Dermis blood vessel endothelial cell (primary cell): Measurements from ENCODE around the gene SYT14. TPM values are rescaled to one million over a fixed set of nuclear protein-coding genes. Genes with fewer than 3 reads are reported as not detected.
"Not testable (repeated sequence)": the region's sequence is repeated elsewhere in the genome, so short reads cannot be mapped to it uniquely, and the experiment has no call there.

Experiments used
- DNase-seq: peaks from one replicate; pipeline ENCODE4 v3.0.0; 2010
- total RNA-seq: library from RNA; depleted of rRNA; stranded (reverse); fragments of >200 nt; gene quantifications from 2 replicates; pipeline ENCODE4 v1.2.3, GENCODE V29; 2014

SYT14 gene
- total RNA-seq, 1 donor from 2014 or later = 0.17 TPM

- DNase-seq = no peak
Observed at GRCh38 chr1:209945377-209945776, 7.4 kb downstream of the SYT14 start.

- DNase-seq = no peak
Observed at GRCh38 chr1:209948155-209948554, 10.1 kb downstream of the SYT14 start.

GRCh38 chr1:209956116-209956515 lies 18.1 kb downstream of the SYT14 start:
- no peak for DNase-seq

GRCh38 chr1:209959623-209960022 lies 21.6 kb downstream of the SYT14 start:
- no peak for DNase-seq

GRCh38 chr1:209960926-209961325 lies 22.9 kb downstream of the SYT14 start:
- DNase-seq = no peak

- no peak for DNase-seq
Observed at GRCh38 chr1:209962388-209962787, 24.4 kb downstream of the SYT14 start.

GRCh38 chr1:209962856-209963255 lies 24.8 kb downstream of the SYT14 start:
- DNase-seq = no peak

- DNase-seq = no peak
Observed at GRCh38 chr1:209965996-209966395, 28.0 kb downstream of the SYT14 start.

GRCh38 chr1:209978721-209979120 lies 40.7 kb downstream of the SYT14 start:
- DNase-seq = not testable (repeated sequence)

- DNase-seq = no peak
Observed at GRCh38 chr1:209983953-209984352, 45.9 kb downstream of the SYT14 start.

GRCh38 chr1:209985002-209985401 lies 47.0 kb downstream of the SYT14 start:
- DNase-seq = no peak

GRCh38 chr1:209988706-209989105 lies 50.7 kb downstream of the SYT14 start:
- DNase-seq = peak; percentile 16

GRCh38 chr1:209989525-209989924 lies 51.5 kb downstream of the SYT14 start:
- DNase-seq = peak; percentile 38

GRCh38 chr1:209993061-209993830 lies 55.2 kb downstream of the SYT14 start:
- DNase-seq = no peak

GRCh38 chr1:209996348-209996747 lies 58.3 kb downstream of the SYT14 start:
- no peak for DNase-seq

- DNase-seq = no peak
Observed at GRCh38 chr1:209999005-209999404, 61.0 kb downstream of the SYT14 start.

- peak; percentile 54 for DNase-seq
Observed at GRCh38 chr1:210001751-210002150, 63.7 kb downstream of the SYT14 start.

- no peak for DNase-seq
Observed at GRCh38 chr1:210003501-210003900, 65.5 kb downstream of the SYT14 start.

- DNase-seq = no peak
Observed at GRCh38 chr1:210010161-210010560, 72.1 kb downstream of the SYT14 start.

GRCh38 chr1:210021145-210021860 lies 83.3 kb downstream of the SYT14 start:
- no peak for DNase-seq

- no peak for DNase-seq
Observed at GRCh38 chr1:210022044-210022443, 84.0 kb downstream of the SYT14 start.

- no peak for DNase-seq
Observed at GRCh38 chr1:210024282-210024681, 86.3 kb downstream of the SYT14 start.

GRCh38 chr1:210024996-210025395 lies 87.0 kb downstream of the SYT14 start:
- no peak for DNase-seq

GRCh38 chr1:210025870-210026269 lies 87.9 kb downstream of the SYT14 start:
- no peak for DNase-seq
